ENCODE results near the gene SLC35D1.

DNA sequence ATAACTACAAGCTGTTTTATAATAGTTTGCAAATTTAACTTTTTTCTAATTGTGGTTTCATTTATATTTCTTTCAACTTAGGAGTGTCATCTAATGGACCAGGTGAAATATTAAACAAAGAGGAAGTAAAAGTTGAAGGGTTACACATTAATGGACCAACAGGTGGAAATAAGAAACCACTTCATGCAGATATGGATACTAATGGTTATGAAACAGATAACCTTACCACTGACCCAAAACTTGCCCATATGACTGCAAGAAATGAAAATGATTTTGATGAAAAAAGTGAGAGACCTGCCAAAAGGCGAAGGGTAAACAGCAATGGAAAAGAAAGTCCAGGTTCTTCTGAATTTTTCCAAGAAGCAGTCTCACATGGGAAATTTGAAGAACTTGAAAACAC, 69.5 kb downstream of the SLC35D1 start:
- no peak for TF ChIP-seq POLR2A (IDR thresholded peaks at IDR 0.05)
- TF ChIP-seq, protein P1, sequence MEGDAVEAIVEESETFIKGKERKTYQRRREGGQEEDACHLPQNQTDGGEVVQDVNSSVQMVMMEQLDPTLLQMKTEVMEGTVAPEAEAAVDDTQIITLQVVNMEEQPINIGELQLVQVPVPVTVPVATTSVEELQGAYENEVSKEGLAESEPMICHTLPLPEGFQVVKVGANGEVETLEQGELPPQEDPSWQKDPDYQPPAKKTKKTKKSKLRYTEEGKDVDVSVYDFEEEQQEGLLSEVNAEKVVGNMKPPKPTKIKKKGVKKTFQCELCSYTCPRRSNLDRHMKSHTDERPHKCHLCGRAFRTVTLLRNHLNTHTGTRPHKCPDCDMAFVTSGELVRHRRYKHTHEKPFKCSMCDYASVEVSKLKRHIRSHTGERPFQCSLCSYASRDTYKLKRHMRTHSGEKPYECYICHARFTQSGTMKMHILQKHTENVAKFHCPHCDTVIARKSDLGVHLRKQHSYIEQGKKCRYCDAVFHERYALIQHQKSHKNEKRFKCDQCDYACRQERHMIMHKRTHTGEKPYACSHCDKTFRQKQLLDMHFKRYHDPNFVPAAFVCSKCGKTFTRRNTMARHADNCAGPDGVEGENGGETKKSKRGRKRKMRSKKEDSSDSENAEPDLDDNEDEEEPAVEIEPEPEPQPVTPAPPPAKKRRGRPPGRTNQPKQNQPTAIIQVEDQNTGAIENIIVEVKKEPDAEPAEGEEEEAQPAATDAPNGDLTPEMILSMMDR (IDR thresholded peaks at IDR 0.05 in 4 of 5, conservative IDR thresholded peaks at IDR 0.05 in 1 of 5): no peak

Measured in gastrocnemius medialis (tissue), 4 donors.